H1 (cell line): ENCODE measurements around the gene CD247. TPM values are rescaled to one million over a fixed set of nuclear protein-coding genes. Genes with fewer than 3 reads are reported as not detected.

Experiments used
- CTCF ChIA-PET: fragments of 300-600 bp; sonication (Branson Sonifier 250); formaldehyde crosslinking; loops from one replicate; lab custom pipeline; 2021; ENCODE audit not compliant: partially characterized antibody; lab: Charles Lee
- POLR2A ChIA-PET: fragments of 300-600 bp; sonication (Branson Sonifier 250); formaldehyde crosslinking; loops from one replicate; lab custom pipeline; 2021; ENCODE audit warnings: inconsistent platforms; ENCODE audit not compliant: partially characterized antibody; lab: Charles Lee
- DNase-seq, 2 experiments: peaks; one replicate each; pipeline versions ENCODE4 v3.0.0 to v3.0.0-alpha.2; 2010 to 2022; ENCODE audit warnings: low spot score in 2 of 2, low read depth in 1 of 2, mixed read lengths in 1 of 2
- FAIRE-seq: peaks from 2 replicates; lab custom pipeline; 2011; peaks lifted over from hg19 to GRCh38; lab: Jason Lieb, UNC
- H2AFZ ChIP-seq: 2 replicates; pipeline ENCODE4 v1.8.1; 2012; ENCODE audit warnings: low read length, inconsistent platforms
- H2AK5ac ChIP-seq: 2 replicates; pipeline ENCODE4 v1.6.1; 2013; ENCODE audit warnings: low read depth, low read length
- H2BK120ac ChIP-seq: replicated peaks from 2 replicates; pipeline ENCODE3; 2013; ENCODE audit warnings: low read depth, low read length, inconsistent platforms
- H2BK12ac ChIP-seq: 2 replicates; pipeline ENCODE4 v1.6.1; 2013; ENCODE audit warnings: low read depth, low read length
- H2BK15ac ChIP-seq: 2 replicates; pipeline ENCODE4 v1.6.1; 2013; ENCODE audit warnings: low read length
- H2BK20ac ChIP-seq: 2 replicates; pipeline ENCODE4 v1.6.1; 2013; ENCODE audit warnings: low read length
- H2BK5ac ChIP-seq: 2 replicates; pipeline ENCODE4 v1.6.1; 2013; ENCODE audit warnings: low read depth, low read length
- H3K14ac ChIP-seq: 2 replicates; pipeline ENCODE4 v1.6.1; 2013; ENCODE audit warnings: inconsistent platforms; ENCODE audit not compliant: insufficient read length
- H3K18ac ChIP-seq: 2 replicates; pipeline ENCODE4 v1.6.1; 2013; ENCODE audit warnings: low read length; ENCODE audit errors: extremely low read depth
- H3K23ac ChIP-seq: 2 replicates; pipeline ENCODE4 v1.6.1; 2013; ENCODE audit warnings: inconsistent platforms; ENCODE audit not compliant: insufficient read length
- H3K23me2 ChIP-seq: 2 replicates; pipeline ENCODE4 v1.6.1; 2013; ENCODE audit warnings: low read depth, low read length
- H3K27ac ChIP-seq: 2 replicates; pipeline ENCODE4 v1.6.1; 2011; ENCODE audit warnings: low read depth, low read length, inconsistent platforms
- H3K27me3 ChIP-seq, 4 experiments: replicated peaks in 1 of 4; 1 replicate in 1 of 4; 2 replicates in 3 of 4; pipeline versions ENCODE4 v1.6.1 to v1.8.1; 2011 to 2013; ENCODE audit warnings: low read length in 3 of 4, mild to moderate bottlenecking in 3 of 4, inconsistent platforms in 2 of 4, mixed read lengths in 2 of 4, moderate library complexity in 1 of 4; ENCODE audit not compliant: control insufficient read depth in 3 of 4, insufficient read depth in 3 of 4; ENCODE audit errors: extremely low read depth in 1 of 4
- H3K36me3 ChIP-seq, 4 experiments: 2 replicates each; pipeline versions ENCODE4 v1.6.1 to v1.8.1; 2011 to 2013; ENCODE audit warnings: mild to moderate bottlenecking in 4 of 4, low read length in 3 of 4, moderate library complexity in 2 of 4, control low read depth in 1 of 4, inconsistent platforms in 1 of 4; ENCODE audit not compliant: insufficient read depth in 4 of 4, control insufficient read depth in 2 of 4
- H3K4ac ChIP-seq: replicated peaks from 2 replicates; pipeline ENCODE3; 2013; ENCODE audit warnings: low read length, low read depth, mixed read lengths, inconsistent platforms; ENCODE audit not compliant: insufficient read length
- H3K4me1 ChIP-seq, 4 experiments: replicated peaks in 1 of 4; 1 replicate in 1 of 4; 2 replicates in 3 of 4; pipeline versions ENCODE4 v1.6.1 to v1.8.1; 2011 to 2013; ENCODE audit warnings: low read length in 3 of 4, inconsistent platforms in 2 of 4, mixed read lengths in 1 of 4; ENCODE audit not compliant: insufficient read depth in 4 of 4, control insufficient read depth in 3 of 4
- H3K4me2 ChIP-seq, 2 experiments: 2 replicates each; pipeline versions ENCODE4 v1.6.1 to v1.8.1; 2011 to 2013; ENCODE audit warnings: low read depth in 2 of 2, low read length in 2 of 2, control low read depth in 1 of 2, inconsistent platforms in 1 of 2, mild to moderate bottlenecking in 1 of 2; ENCODE audit not compliant: insufficient read depth in 1 of 2
- H3K4me3 ChIP-seq, 4 experiments: fragments of 200-600, 300-600 bp in 1 of 4; sonication (generic), shearing (Covaris generic), sonication (Bioruptor Twin) in 1 of 4; 2 replicates each; pipeline versions ENCODE4 v1.5.1 to v1.8.1; 2011 to 2016; ENCODE audit warnings: low read length in 4 of 4, low read depth in 3 of 4, control low read depth in 2 of 4, inconsistent platforms in 2 of 4, mild to moderate bottlenecking in 2 of 4, mixed read lengths in 1 of 4, moderate library complexity in 1 of 4; ENCODE audit not compliant: insufficient read depth in 2 of 4; ENCODE audit errors: extremely low read depth in 1 of 4
- H3K56ac ChIP-seq: replicated peaks from 2 replicates; pipeline ENCODE3; 2013; ENCODE audit warnings: low read depth, mild to moderate bottlenecking, mixed read lengths, low read length, inconsistent platforms; ENCODE audit not compliant: insufficient read length
- H3K79me1 ChIP-seq: 2 replicates; pipeline ENCODE4 v1.6.1; 2013; ENCODE audit warnings: low read depth, low read length, control low read depth
- H3K79me2 ChIP-seq, 2 experiments: 2 replicates each; pipeline versions ENCODE4 v1.6.1 to v1.8.1; 2012 to 2013; ENCODE audit warnings: low read length in 2 of 2, mild to moderate bottlenecking in 2 of 2, inconsistent platforms in 1 of 2; ENCODE audit not compliant: insufficient read depth in 2 of 2, control insufficient read depth in 1 of 2
- H3K9ac ChIP-seq, 4 experiments: replicated peaks in 1 of 4; 1 replicate in 1 of 4; 2 replicates in 3 of 4; pipeline versions ENCODE4 v1.6.1 to v1.8.1; 2011 to 2013; ENCODE audit warnings: low read depth in 3 of 4, low read length in 3 of 4, control low read depth in 2 of 4, mild to moderate bottlenecking in 2 of 4, moderate library complexity in 2 of 4, inconsistent platforms in 1 of 4; ENCODE audit errors: extremely low read depth in 1 of 4
- H3K9me3 ChIP-seq, 2 experiments: 2 replicates each; pipeline versions ENCODE4 v1.6.1 to v1.8.1; 2012 to 2013; ENCODE audit warnings: mild to moderate bottlenecking in 2 of 2, moderate library complexity in 2 of 2, control low read depth in 1 of 2, inconsistent platforms in 1 of 2, low read depth in 1 of 2, low read length in 1 of 2, mixed read lengths in 1 of 2; ENCODE audit not compliant: insufficient read depth in 2 of 2
- H4K20me1 ChIP-seq, 2 experiments: replicated peaks in 1 of 2; 2 replicates each; pipeline versions ENCODE3 to v1.8.1; 2011 to 2013; ENCODE audit warnings: inconsistent platforms in 2 of 2, low read length in 2 of 2, mild to moderate bottlenecking in 1 of 2; ENCODE audit not compliant: insufficient read depth in 2 of 2, control insufficient read depth in 1 of 2
- H4K5ac ChIP-seq: 2 replicates; pipeline ENCODE4 v1.6.1; 2013; ENCODE audit warnings: low read length, low read depth, mixed read lengths, inconsistent platforms; ENCODE audit not compliant: insufficient read length
- H4K8ac ChIP-seq: 2 replicates; pipeline ENCODE4 v1.8.0; 2013; ENCODE audit warnings: mild to moderate bottlenecking, moderate library complexity, low read length, inconsistent platforms; ENCODE audit not compliant: insufficient read depth; ENCODE audit errors: extremely low read depth
- H4K91ac ChIP-seq: replicated peaks from 2 replicates; pipeline ENCODE3; 2013; ENCODE audit warnings: low read length, mixed read lengths, inconsistent platforms; ENCODE audit not compliant: insufficient read length
- BCL11A ChIP-seq, 2 experiments: IDR thresholded peaks; one replicate each; pipeline ENCODE4 v1.6.1; 2011; ENCODE audit warnings: low read depth in 2 of 2, low read length in 2 of 2, mild to moderate bottlenecking in 2 of 2
- CHD1 ChIP-seq: IDR thresholded peaks from 2 replicates; pipeline ENCODE4 v1.6.1; 2012; ENCODE audit warnings: low read depth, low read length, improper control_type of control experiment
- EGR1 ChIP-seq: IDR thresholded peaks from 2 replicates; pipeline ENCODE4 v1.6.1; 2011; ENCODE audit warnings: low read depth, low read length, borderline replicate concordance
- HDAC6 ChIP-seq: IDR thresholded peaks from one replicate; pipeline ENCODE4 v1.7.1; 2012; ENCODE audit warnings: low read depth, mild to moderate bottlenecking, inconsistent platforms, low read length, moderate library complexity
- JUN ChIP-seq: IDR thresholded peaks from 2 replicates; pipeline ENCODE4 v1.6.1; 2011; ENCODE audit warnings: low read depth, mild to moderate bottlenecking, improper control_type of control experiment, low read length
- KDM1A ChIP-seq: fragments of 200-600, 300-600 bp; sonication (generic); IDR thresholded peaks from 2 replicates; pipeline ENCODE4 v1.7.1; 2016; ENCODE audit warnings: mild to moderate bottlenecking, low read length, borderline replicate concordance
- RAD21 ChIP-seq, 2 experiments: IDR thresholded peaks in 1 of 2; conservative IDR thresholded peaks in 1 of 2; 2 replicates each; pipeline ENCODE4 v1.6.1; 2011; ENCODE audit warnings: low read depth in 2 of 2, low read length in 2 of 2, improper control_type of control experiment in 1 of 2, inconsistent platforms in 1 of 2, mild to moderate bottlenecking in 1 of 2, moderate library complexity in 1 of 2
- RFX5 ChIP-seq: IDR thresholded peaks from 2 replicates; pipeline ENCODE4 v1.6.1; 2011; ENCODE audit warnings: low read depth, low read length, improper control_type of control experiment, borderline replicate concordance
- SP2 ChIP-seq: IDR thresholded peaks from 2 replicates; pipeline ENCODE4 v1.6.1; 2012; ENCODE audit warnings: mild to moderate bottlenecking, low read length, inconsistent platforms
- SRF ChIP-seq: IDR thresholded peaks from 2 replicates; pipeline ENCODE4 v1.6.1; 2011; ENCODE audit warnings: mild to moderate bottlenecking, low read depth, low read length, moderate library complexity
- polyA plus RNA-seq, 7 experiments: library from polyadenylated mRNA; depleted of rRNA in 3 of 7; stranded (reverse) in 5 of 7; unstranded in 2 of 7; fragments of >200 nt in 5 of 7; fragments of 200-250 nt in 2 of 7; gene quantifications; 1 replicate in 5 of 7; 2 replicates in 1 of 7; 4 replicates in 1 of 7; pipeline versions ENCODE4 v1.2.1 to v1.2.3, GENCODE V29; 2011 to 2013; ENCODE audit warnings: missing spikeins in 2 of 7, mixed read lengths in 2 of 7
- total RNA-seq: library from RNA; stranded (reverse); fragmentation: NEBNext Ultra II Directional; extraction: Animal tissue kit (Norgen Biotek cat#: 25700); gene quantifications from 2 replicates; pipeline ENCODE4 v1.2.1, GENCODE V29; 2021
- TF ChIP-seq, protein P1 (sequence below): IDR thresholded peaks from 2 replicates; pipeline ENCODE4 v1.6.1; 2012; ENCODE audit warnings: inconsistent platforms
- TF ChIP-seq, protein P2 (sequence below), 3 experiments: IDR thresholded peaks; 1 replicate in 2 of 3; 2 replicates in 1 of 3; pipeline versions ENCODE4 v1.5.1 to v1.6.1; 2011; ENCODE audit warnings: low read length in 3 of 3, mild to moderate bottlenecking in 3 of 3, inconsistent platforms in 2 of 3, low read depth in 1 of 3, moderate library complexity in 1 of 3; ENCODE audit not compliant: insufficient read depth in 1 of 3; ENCODE audit errors: control extremely low read depth in 1 of 3

Gene CD247
- total and polyA plus RNA-seq, 2 of the 8 experiments (the other 6 are each of a cell fraction or from before 2014, with no cell fraction given) = 2.0 to 2.2 TPM

DNA sequence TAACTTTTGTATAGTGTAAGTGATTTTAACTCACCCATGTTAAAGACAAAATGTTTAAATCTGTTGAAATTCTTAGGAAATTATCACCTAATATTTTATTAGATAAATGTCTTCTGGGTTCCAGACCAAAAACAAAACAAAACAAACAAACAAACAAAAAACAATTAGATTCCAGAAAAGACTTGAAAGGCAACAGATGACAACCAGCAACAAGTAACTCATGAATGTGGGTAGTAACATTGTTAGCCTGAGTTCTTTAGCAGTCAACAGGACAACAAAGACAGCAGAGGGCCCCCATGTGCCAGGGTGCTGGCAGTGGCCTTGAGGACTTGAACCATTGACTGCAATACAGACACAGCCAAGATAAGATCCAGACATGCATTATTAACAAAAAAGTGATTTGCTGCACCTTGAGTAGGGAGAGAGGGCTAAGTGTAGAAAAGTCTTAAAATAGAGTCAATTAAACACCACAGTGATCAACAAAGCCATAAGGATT lies 2.4 kb upstream of the CD247 start:
- H4K91ac ChIP-seq = no peak overlapping the region
- H3K18ac ChIP-seq = no peak overlapping the region
- no peak overlapping the region for H3K4ac ChIP-seq
- H3K4me3 ChIP-seq = no peak overlapping the region
- no peak overlapping the region for H4K8ac ChIP-seq
- no peaks in the 10 kb centered on the region for H3K79me2 ChIP-seq
- no peak overlapping the region for H2AK5ac ChIP-seq
- H3K27ac ChIP-seq = no peak overlapping the region
- no peak overlapping the region for H3K23ac ChIP-seq
- H3K79me1 ChIP-seq = no peaks in the 10 kb centered on the region
- no peaks in the 10 kb centered on the region for H3K9me3 ChIP-seq
- no peak overlapping the region for H2BK15ac ChIP-seq
- no peak overlapping the region for H2BK12ac ChIP-seq
- no peak overlapping the region for H4K5ac ChIP-seq
- H2BK120ac ChIP-seq = no peak overlapping the region
- no peak overlapping the region for H3K4me2 ChIP-seq
- H2BK5ac ChIP-seq = no peak overlapping the region
- CTCF ChIA-PET = interaction anchor here (0.6 to 8.3 kb wide), 9 partner anchors 13 to 119 kb away, joined by 3 to 43 read pairs (median 4); no protein-coding TSS in a partner anchor
- no peaks in the 10 kb centered on the region for H3K4me1 ChIP-seq
- no peak overlapping the region for H2AFZ ChIP-seq
- no peak overlapping the region for H3K56ac ChIP-seq
- POLR2A ChIA-PET = no interaction called here
- DNase-seq (no peak), FAIRE-seq (no peak)
- H3K27me3 ChIP-seq = 0 out of 7 replicates have a peak, but pooled peaks cover 0 to 3% (median 0%) of the 10 kb centered on the region in 4 experiments
- no peak overlapping the region for H2BK20ac ChIP-seq
- H3K14ac ChIP-seq = no peak overlapping the region
- H4K20me1 ChIP-seq = no peaks in the 10 kb centered on the region
- no peak overlapping the region for H3K9ac ChIP-seq
- no peaks in the 10 kb centered on the region for H3K23me2 ChIP-seq
- no peaks in the 10 kb centered on the region for H3K36me3 ChIP-seq
- TF ChIP-seq BCL11A (IDR thresholded peaks at IDR 0.05; ENCODE audit: low read depth in 2 of 2, low read length in 2 of 2) = no peak
- TF ChIP-seq RAD21 (IDR thresholded peaks at IDR 0.05 in 1 of 2, conservative IDR thresholded peaks at IDR 0.05 in 1 of 2; ENCODE audit: low read depth in 2 of 2, low read length in 2 of 2) = peak; percentile 29 to 57
- TF ChIP-seq CHD1 = no peak
- no peak for TF ChIP-seq RFX5
- no peak for TF ChIP-seq SRF
- TF ChIP-seq HDAC6 = no peak
- TF ChIP-seq KDM1A = no peak
- no peak for TF ChIP-seq SP2
- TF ChIP-seq, protein P1, sequence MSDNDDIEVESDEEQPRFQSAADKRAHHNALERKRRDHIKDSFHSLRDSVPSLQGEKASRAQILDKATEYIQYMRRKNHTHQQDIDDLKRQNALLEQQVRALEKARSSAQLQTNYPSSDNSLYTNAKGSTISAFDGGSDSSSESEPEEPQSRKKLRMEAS = no peak; the same call in 1 of the 2 replicates
- TF ChIP-seq EGR1 = no peak
- TF ChIP-seq, protein P2, sequence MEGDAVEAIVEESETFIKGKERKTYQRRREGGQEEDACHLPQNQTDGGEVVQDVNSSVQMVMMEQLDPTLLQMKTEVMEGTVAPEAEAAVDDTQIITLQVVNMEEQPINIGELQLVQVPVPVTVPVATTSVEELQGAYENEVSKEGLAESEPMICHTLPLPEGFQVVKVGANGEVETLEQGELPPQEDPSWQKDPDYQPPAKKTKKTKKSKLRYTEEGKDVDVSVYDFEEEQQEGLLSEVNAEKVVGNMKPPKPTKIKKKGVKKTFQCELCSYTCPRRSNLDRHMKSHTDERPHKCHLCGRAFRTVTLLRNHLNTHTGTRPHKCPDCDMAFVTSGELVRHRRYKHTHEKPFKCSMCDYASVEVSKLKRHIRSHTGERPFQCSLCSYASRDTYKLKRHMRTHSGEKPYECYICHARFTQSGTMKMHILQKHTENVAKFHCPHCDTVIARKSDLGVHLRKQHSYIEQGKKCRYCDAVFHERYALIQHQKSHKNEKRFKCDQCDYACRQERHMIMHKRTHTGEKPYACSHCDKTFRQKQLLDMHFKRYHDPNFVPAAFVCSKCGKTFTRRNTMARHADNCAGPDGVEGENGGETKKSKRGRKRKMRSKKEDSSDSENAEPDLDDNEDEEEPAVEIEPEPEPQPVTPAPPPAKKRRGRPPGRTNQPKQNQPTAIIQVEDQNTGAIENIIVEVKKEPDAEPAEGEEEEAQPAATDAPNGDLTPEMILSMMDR (IDR thresholded peaks at IDR 0.05; ENCODE audit: control extremely low read depth in 1 of 3, insufficient read depth in 1 of 3, low read depth in 1 of 3, low read length in 3 of 3) = peak; percentile 10 to 29 (median 24); a peak in 3 of 4 replicates
- TF ChIP-seq JUN = no peak
